Measurements from ENCODE around the gene KLF3. TPM values are rescaled to one million over a fixed set of nuclear protein-coding genes. Genes with fewer than 3 reads are reported as not detected.

KLF3 gene
- total and polyA plus RNA-seq, 9 of the 15 experiments (the other 6 are each of a cell fraction or from before 2014, with no cell fraction given) = 9.9 to 47.2 (median 18.1) TPM

GRCh38 chr4:38644201-38644600 is 19.8 kb upstream of the KLF3 start:
- no TSS peak for BruUV-seq (replicated peaks)
- Histone ChIP-seq H3K9me1 (ENCODE audit: control insufficient read depth, insufficient read depth, low read length) (no peaks in the 10 kb centered on the region), H3K4me1 (replicated peaks in 1 of 2; ENCODE audit: control insufficient read depth in 2 of 2, insufficient read depth in 2 of 2, low read length in 2 of 2) (no peaks in the 10 kb centered on the region), H4K20me1 (replicated peaks; ENCODE audit: control insufficient read depth, insufficient read depth, low read length) (no peaks in the 10 kb centered on the region), H3K9me3 (replicated peaks; ENCODE audit: control insufficient read depth, insufficient read depth, low read depth, low read length) (no peaks in the 10 kb centered on the region), H3K79me2 (ENCODE audit: control insufficient read depth, insufficient read depth, low read length) (no peaks in the 10 kb centered on the region), H3K9ac (ENCODE audit: insufficient read depth in 1 of 2, low read depth in 2 of 2, low read length in 2 of 2) (no peak overlapping the region), H3K27me3 (ENCODE audit: control insufficient read depth in 2 of 2, insufficient read depth in 2 of 2, low read length in 2 of 2) (no peaks in the 10 kb centered on the region), H3K36me3 (ENCODE audit: control insufficient read depth, insufficient read depth, low read length) (no peaks in the 10 kb centered on the region), H3K4me3 (no peak overlapping the region), H3K27ac (ENCODE audit: extremely low read depth, low read depth, low read length) (no peak overlapping the region), H3K4me2 (ENCODE audit: insufficient read depth, low read length) (no peak overlapping the region), H2AFZ (ENCODE audit: low read depth, low read length) (no peak overlapping the region)
- POLR2A ChIA-PET = interaction anchor here (0.5 to 1.6 kb wide), 4 partner anchors 17 to 38 kb away, joined by 3 to 7 read pairs (median 3); no protein-coding TSS in a partner anchor
- FAIRE-seq (no peak), DNase-seq (ENCODE audit: extremely low read depth in 1 of 4, low spot score in 3 of 4) (no peak), ATAC-seq (no peak)
- in situ Hi-C loops (cut with MboI) (no loop called here), intact Hi-C loops (cut with micrococcal nuclease) (no loop called here)
- TF ChIP-seq ETV6 (IDR thresholded peaks at IDR 0.05; ENCODE audit: borderline replicate concordance in 1 of 2, low read depth in 2 of 2, low read length in 1 of 2) (no peak), ETV6 (CRISPR knock-in tag; IDR thresholded peaks at IDR 0.05; ENCODE audit: borderline replicate concordance) (no peak), ZNF212 (CRISPR knock-in tag; IDR thresholded peaks at IDR 0.05) (no peak), NR3C1 (CRISPR knock-in tag; IDR thresholded peaks at IDR 0.05) (no peak), FOXJ2 (tag; IDR thresholded peaks at IDR 0.05) (no peak), GABPA (tag; conservative IDR thresholded peaks at IDR 0.05; ENCODE audit: low read depth) (no peak), FOXK1 (CRISPR knock-in tag; IDR thresholded peaks at IDR 0.05; ENCODE audit: borderline replicate concordance) (no peak), SRSF1 (IDR thresholded peaks at IDR 0.05; ENCODE audit: low read depth, low read length) (no peak), ZNF174 (CRISPR knock-in tag; IDR thresholded peaks at IDR 0.05) (no peak), PURB (CRISPR knock-in tag; IDR thresholded peaks at IDR 0.05; ENCODE audit: low read depth) (no peak), NFRKB (IDR thresholded peaks at IDR 0.05; ENCODE audit: low read depth) (no peak), ZNF146 (CRISPR knock-in tag; IDR thresholded peaks at IDR 0.05; ENCODE audit: unreplicated experiment) (no peak)
- CTCF ChIA-PET (ENCODE audit: low intra/inter-chr PET ratio) = no interaction called here
- 43% methylated on average over 2 of the region's 3 CpGs for WGBS (ENCODE audit: insufficient coverage, low coverage, missing lambda C conversion rate)

Data from K562 (cell line).